Large intestine (tissue), 3 donors: Measurements from ENCODE around the gene SUN3. TPM values are rescaled to one million over a fixed set of nuclear protein-coding genes. Genes with fewer than 3 reads are reported as not detected.

Experiments used
- DNase-seq, 2 donors: peaks; one replicate each; pipeline versions ENCODE4 v3.0.0 to v3.0.0-alpha.2; 2013
- H3K27ac ChIP-seq: one replicate; pipeline ENCODE4 v1.5.1; 2013; ENCODE audit warnings: low read length
- H3K27me3 ChIP-seq: 2 replicates; pipeline ENCODE4 v1.6.1; 2013; ENCODE audit warnings: low read length; ENCODE audit not compliant: control insufficient read depth, insufficient read depth
- H3K36me3 ChIP-seq: 2 replicates; pipeline ENCODE4 v1.6.1; 2013; ENCODE audit warnings: low read length; ENCODE audit not compliant: control insufficient read depth, insufficient read depth
- H3K4me1 ChIP-seq: one replicate; pipeline ENCODE4 v1.6.1; 2013; ENCODE audit warnings: low read length; ENCODE audit not compliant: control insufficient read depth, insufficient read depth
- H3K4me3 ChIP-seq: one replicate; pipeline ENCODE4 v1.5.1; 2013; ENCODE audit warnings: low read length
- H3K9me3 ChIP-seq: one replicate; pipeline ENCODE4 v1.6.1; 2013; ENCODE audit warnings: mild to moderate bottlenecking, low read depth, low read length, moderate library complexity; ENCODE audit not compliant: control insufficient read depth
- WGBS: methylation state at CpG from one replicate; pipeline ENCODE4 v1.1.5; 2013; ENCODE audit warnings: low lambda C conversion rate; ENCODE audit not compliant: insufficient coverage; 5-methylcytosine and 5-hydroxymethylcytosine counted together
- polyA plus RNA-seq: library from polyadenylated mRNA; unstranded; fragments of 120-200 nt; gene quantifications from one replicate; pipeline ENCODE4 v1.2.1, GENCODE V29; 2013

Gene SUN3
- polyA plus RNA-seq, 1 donor: not detected

DNA sequence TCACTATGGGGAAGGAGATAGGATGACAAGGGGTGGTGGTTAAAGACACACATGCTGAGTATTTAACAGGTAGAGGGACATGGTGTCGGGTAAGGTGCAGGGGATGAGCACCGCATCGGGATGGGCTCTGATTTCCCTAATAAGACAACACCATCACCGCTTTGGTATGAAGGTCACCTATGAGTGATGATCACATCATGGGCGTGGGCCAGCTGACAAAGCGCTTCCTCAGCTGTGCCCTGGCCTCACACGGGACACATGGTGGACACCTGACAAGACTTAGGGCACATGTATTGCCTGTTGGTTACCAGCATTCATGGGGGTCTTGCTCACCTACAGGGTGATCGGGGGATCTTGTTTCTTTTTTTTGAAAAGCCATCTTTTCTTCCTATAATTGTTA, 19.2 kb upstream of the SUN3 start:
- H3K4me1 ChIP-seq: peaks cover 3% of the 10 kb centered on the region
- H3K27ac ChIP-seq: no peak overlapping the region
- 100% methylated on average over 1 of the region's 8 CpGs for WGBS
- H3K4me3 ChIP-seq: no peak overlapping the region
- no peak for DNase-seq
- no peaks in the 10 kb centered on the region for H3K27me3 ChIP-seq
- H3K36me3 ChIP-seq: no peaks in the 10 kb centered on the region
- H3K9me3 ChIP-seq: no peaks in the 10 kb centered on the region

DNA sequence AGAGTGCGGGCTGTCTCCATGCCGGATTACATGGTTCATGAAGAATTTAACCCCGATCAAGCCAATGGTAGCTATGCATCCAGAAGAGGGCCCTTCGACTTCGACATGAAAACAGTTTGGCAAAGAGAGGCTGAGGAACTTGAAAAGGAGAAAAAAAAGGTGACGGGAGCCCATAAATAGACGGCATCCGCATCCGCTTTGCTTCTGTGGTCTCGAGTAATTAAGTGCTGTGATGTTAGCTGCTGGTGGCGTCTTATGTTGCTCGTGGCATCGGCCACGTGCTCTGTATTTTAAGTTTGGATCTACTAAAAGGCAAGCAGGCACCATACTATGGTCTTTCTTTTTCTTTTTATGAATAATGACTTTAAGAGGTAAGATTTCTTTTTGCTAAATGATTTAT, 17.6 kb upstream of the SUN3 start:
- Histone ChIP-seq H3K27ac (no peak overlapping the region), H3K27me3 (no peaks in the 10 kb centered on the region), H3K36me3 (no peaks in the 10 kb centered on the region), H3K4me1 (no peaks in the 10 kb centered on the region), H3K9me3 (no peaks in the 10 kb centered on the region), H3K4me3 (no peak overlapping the region)
- WGBS: 100% methylated on average over 2 of the region's 14 CpGs
- no peak for DNase-seq

DNA sequence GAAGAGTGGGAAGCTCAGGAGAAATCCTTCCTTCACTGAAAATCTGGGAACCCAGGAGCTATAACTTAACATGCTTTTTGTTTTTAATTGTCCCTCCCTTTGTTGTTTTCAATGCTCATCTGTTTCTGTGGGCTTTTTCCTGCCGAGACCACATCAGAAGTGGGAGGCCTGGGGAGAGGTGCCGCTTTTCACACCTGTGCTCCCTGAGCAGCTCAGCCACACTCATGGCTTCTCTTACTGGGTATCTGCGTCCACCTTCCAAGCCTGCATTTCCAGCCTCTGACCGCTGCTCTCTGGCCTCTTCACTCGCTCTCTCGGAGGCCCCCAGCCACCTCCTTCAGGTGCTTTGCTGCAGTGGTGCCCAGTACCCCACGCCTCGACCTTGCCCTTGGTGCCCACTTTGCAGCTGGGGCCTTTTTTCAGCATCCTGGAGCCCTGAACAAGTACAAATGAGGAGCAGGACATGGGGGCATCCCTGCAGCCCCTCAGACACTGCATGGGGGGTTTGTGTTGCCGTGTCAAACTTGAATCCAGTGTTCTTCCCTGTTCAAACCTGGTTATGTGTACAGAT, 16.4 kb upstream of the SUN3 start:
- no peak overlapping the region for H3K4me3 ChIP-seq
- H3K36me3 ChIP-seq: no peaks in the 10 kb centered on the region
- no peaks in the 10 kb centered on the region for H3K9me3 ChIP-seq
- no peaks in the 10 kb centered on the region for H3K27me3 ChIP-seq
- DNase-seq: no peak
- no peak overlapping the region for H3K27ac ChIP-seq
- no CpG with 5 or more reads among the region's 9 CpGs for WGBS
- no peaks in the 10 kb centered on the region for H3K4me1 ChIP-seq

DNA sequence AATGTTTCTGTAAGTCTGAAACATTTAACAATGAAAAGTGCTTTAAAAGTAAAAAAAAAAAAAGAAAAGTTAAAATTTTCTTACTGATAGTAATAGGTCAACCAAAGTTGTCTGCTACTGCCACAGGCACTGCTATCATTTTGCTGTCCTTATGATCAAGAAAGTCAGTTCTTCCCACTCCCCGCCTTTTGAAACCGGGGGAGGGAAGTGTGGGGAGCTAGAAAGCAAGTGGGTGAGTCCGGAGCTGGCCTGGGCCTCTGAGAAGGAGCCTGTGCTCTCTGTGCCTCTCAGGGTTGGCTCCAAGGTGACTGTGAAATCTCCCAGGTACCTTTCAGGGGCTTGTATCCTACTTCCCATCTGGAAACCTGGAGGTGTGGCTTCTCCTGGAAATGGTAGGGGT, 13.7 kb upstream of the SUN3 start:
- Histone ChIP-seq H3K27me3 (peaks cover 8% of the 10 kb centered on the region), H3K4me3 (no peak overlapping the region), H3K27ac (no peak overlapping the region), H3K9me3 (no peaks in the 10 kb centered on the region), H3K4me1 (no peaks in the 10 kb centered on the region), H3K36me3 (no peaks in the 10 kb centered on the region)
- no CpG with 5 or more reads among the region's 3 CpGs for WGBS
- DNase-seq: no peak

DNA sequence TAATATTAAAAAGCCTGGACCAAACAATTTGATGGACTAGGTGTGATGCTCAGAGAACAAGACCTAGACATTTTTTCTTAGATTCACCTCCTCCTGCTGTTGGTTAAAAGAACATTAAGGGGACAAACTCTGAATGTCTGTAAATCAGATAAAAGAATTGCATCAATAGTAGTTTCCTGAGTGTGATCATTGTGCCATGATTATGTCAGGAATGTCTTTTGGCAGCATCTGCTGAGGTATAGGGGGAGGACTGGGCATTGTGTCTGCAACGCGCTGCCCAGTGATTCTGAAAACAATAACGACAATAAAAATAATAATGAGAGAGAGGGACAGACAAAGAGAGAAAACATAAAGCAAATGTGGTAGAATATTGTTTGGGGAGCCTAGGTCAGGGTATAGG, 13.3 kb upstream of the SUN3 start:
- Histone ChIP-seq H3K9me3 (no peaks in the 10 kb centered on the region), H3K4me3 (no peak overlapping the region), H3K4me1 (no peaks in the 10 kb centered on the region), H3K27me3 (peaks cover 11% of the 10 kb centered on the region), H3K27ac (no peak overlapping the region), H3K36me3 (no peaks in the 10 kb centered on the region)
- WGBS: no CpG with 5 or more reads among the region's 3 CpGs
- DNase-seq: no peak

DNA sequence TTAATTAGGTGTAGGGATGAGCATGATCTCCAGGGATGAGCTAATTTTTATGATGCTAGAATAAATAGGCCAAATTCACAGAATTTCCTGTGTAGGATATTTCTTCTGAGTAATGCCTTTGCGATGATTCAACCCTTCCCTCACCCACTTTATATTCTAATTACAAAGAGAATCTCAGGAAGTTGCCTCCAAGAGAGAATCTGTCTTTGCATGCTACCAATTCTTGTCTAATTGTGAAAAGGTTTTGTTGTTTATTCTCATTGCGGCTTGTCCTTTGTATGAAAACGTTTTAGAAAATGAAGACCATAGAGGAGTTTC, 12.7 kb upstream of the SUN3 start:
- no peaks in the 10 kb centered on the region for H3K4me1 ChIP-seq
- 100% methylated on average over 1 of the region's 3 CpGs for WGBS
- H3K4me3 ChIP-seq: no peak overlapping the region
- H3K27ac ChIP-seq: no peak overlapping the region
- no peaks in the 10 kb centered on the region for H3K36me3 ChIP-seq
- H3K27me3 ChIP-seq: peaks cover 17% of the 10 kb centered on the region
- no peaks in the 10 kb centered on the region for H3K9me3 ChIP-seq
- no peak for DNase-seq

DNA sequence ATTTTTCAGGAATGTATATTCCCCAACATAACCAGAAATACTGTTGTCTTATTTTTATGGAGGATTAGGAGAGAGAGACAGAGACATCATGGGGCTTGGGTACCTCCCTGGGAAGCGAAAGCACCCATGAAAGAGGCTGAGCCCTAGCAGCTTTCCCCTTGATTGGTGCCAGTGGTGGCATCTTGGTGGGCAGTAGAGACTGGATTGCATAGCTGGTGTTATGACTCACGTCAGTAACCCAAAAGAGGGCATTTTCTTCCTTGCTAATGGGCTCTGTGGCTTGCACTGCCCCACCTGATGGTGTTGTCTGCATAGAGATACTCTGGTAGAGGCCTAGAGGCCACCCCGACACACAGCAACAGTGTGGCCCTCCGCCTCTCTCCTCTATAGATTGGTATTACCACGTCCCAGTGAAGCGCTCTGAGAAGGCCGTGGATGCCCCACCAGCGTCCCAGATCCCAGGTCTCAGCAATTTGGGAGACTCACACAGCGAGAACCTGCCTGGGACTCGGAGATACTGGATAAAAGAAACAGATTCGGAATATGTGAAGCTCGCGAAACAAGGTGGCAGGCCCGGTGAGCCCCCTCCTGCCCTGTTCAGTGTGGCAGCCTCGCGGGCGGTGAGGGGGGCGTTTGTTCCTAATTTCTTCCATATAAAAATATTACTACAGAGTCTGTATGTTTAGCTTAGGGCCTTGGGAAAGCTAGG, 12.2 kb upstream of the SUN3 start:
- Histone ChIP-seq H3K27ac (no peak overlapping the region), H3K27me3 (peaks cover 22% of the 10 kb centered on the region), H3K9me3 (no peaks in the 10 kb centered on the region), H3K4me3 (no peak overlapping the region), H3K36me3 (no peaks in the 10 kb centered on the region), H3K4me1 (peaks cover 2% of the 10 kb centered on the region)
- 90% methylated on average over 4 of the region's 18 CpGs for WGBS
- DNase-seq: no peak

DNA sequence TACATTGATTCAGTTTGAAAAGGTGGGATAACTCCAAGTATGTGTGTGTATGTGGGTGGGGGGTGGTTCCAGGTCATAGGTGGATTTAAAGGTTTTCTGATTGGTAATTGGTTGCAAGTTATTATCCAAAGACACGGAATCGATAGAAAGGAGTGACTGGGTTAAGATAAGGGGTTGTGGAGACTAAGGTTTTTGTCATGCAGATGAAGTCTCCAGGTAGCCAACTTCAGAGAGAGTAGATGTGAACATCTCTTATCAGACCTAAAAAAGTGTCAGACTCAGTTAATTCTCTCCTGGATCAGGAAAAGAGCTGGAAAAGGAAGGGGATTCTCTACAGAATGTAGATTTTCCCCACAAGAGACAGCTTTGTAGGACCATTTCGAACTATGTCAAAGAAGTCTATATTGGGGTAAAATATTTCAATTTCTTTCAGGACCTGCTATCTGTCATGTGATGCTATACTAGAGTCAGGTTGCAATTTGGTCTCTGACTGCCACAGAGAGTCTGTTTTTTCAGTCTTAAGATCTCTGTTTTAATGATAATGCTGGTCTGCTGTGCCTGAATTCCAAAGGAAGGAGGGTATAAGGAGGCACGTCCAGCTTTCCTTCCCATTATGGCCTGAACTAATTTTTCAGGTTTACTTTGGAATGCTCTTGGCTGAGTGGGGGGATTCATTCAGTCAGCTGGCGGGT, 10.1 kb upstream of the SUN3 start:
- no peaks in the 10 kb centered on the region for H3K36me3 ChIP-seq
- H3K4me3 ChIP-seq: no peak overlapping the region
- no peaks in the 10 kb centered on the region for H3K9me3 ChIP-seq
- peaks cover 9% of the 10 kb centered on the region for H3K4me1 ChIP-seq
- no CpG with 5 or more reads among the region's 5 CpGs for WGBS
- peaks cover 40% of the 10 kb centered on the region for H3K27me3 ChIP-seq
- no peak overlapping the region for H3K27ac ChIP-seq
- no peak for DNase-seq

DNA sequence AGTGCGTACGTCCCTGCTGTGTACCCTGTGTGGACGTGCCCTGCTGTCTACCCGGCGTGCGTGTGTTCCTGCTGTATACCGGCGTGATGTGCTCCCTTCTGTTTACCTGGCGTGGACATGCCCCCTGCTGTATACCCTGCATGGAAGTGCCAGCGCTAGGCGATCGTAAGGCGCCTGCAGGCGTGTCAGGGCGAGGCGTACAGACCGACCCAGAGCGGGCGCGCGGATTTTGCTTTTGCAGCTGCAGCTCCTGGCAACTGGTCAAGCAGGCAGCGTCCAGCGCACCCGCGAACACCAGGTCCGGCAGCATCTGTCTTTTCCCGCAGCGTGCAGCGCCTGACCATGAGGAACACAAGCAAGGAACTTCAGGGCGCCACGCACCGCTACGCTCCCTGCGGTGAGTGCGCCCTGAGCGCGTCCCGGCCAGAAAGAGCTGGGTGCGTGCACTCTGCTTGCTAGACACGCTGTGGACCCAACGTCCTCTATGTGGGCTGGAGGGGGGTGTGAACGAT, 7.1 kb upstream of the SUN3 start:
- no peak overlapping the region for H3K27ac ChIP-seq
- peaks cover 49% of the 10 kb centered on the region for H3K27me3 ChIP-seq
- H3K36me3 ChIP-seq: no peaks in the 10 kb centered on the region
- WGBS: 20% methylated on average over 1 of the region's 42 CpGs
- H3K4me3 ChIP-seq: no peak overlapping the region
- DNase-seq: peak; percentile 15 to 31
- no peaks in the 10 kb centered on the region for H3K9me3 ChIP-seq
- peaks cover 9% of the 10 kb centered on the region for H3K4me1 ChIP-seq

DNA sequence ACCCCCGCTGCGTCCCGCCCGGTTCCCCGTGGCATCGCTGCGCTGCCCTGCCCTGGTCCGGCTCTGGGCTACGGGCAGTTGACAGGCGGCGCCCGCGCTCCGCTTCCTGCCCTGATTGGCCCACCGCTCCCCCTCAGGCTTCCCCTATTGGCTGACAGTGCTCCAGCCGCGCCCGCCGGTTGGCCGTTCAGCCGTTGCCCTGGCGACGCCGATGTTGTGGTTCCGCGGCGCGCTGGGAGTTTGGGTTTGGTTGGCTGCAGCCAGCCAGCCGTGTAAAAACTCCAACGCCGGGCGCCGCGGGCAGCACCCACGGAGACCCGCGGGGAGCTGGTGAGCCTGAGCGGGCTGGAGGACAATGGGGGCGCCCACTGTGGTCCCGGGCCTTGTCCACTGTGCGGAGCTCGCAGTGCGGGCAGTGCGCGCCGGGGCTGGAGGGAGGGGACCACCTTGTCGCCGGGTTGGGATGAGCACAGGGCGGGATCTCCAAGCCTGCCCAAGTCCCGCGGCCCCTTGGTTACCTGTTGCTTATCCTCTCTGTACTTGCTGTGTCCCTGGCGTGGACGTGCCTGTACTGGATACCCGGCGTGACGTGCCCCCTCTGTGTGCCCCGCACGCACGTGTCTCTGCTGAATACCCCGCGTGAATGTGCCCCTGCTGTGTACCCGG, 6.5 kb upstream of the SUN3 start, which contains the start of gene C7orf57:
TSS of gene C7orf57 (plus strand) at position 243 of the 666 bp plus-strand sequence. CDS start 766 bp downstream, outside the sequence.
- no peaks in the 10 kb centered on the region for H3K36me3 ChIP-seq
- H3K27me3 ChIP-seq: peaks cover 49% of the 10 kb centered on the region
- no peaks in the 10 kb centered on the region for H3K9me3 ChIP-seq
- DNase-seq: peak; percentile 67 to 85
- WGBS: no CpG with 5 or more reads among the region's 62 CpGs
- H3K4me3 ChIP-seq: peak within 1 kb of the TSS; percentile 30
- H3K27ac ChIP-seq: no peak within 1 kb of the TSS
- peaks cover 9% of the 10 kb centered on the region for H3K4me1 ChIP-seq
